Psoas muscle (tissue), 8 donors: ENCODE measurements around the gene MIB1. TPM values are rescaled to one million over a fixed set of nuclear protein-coding genes. Genes with fewer than 3 reads are reported as not detected.
"Not testable (repeated sequence)": the region's sequence is repeated elsewhere in the genome, so short reads cannot be mapped to it uniquely, and the experiment has no call there.

ENCODE experiments used
- ATAC-seq, 4 donors: fragments of 200-7000 bp; cut with Tn5 transposase; one replicate each; pipeline ENCODE4 v1.9.1; 2020; ENCODE audit warnings: moderate library complexity in 3 of 4, mild to moderate bottlenecking in 2 of 4
- DNase-seq, 2 donors: peaks; one replicate each; pipeline ENCODE4 v3.0.0-alpha.2; 2020
- H3K27ac ChIP-seq: fragments of 200-600 bp; one replicate; pipeline ENCODE4 v1.8.0; 2022
- H3K27me3 ChIP-seq, 3 donors: fragments of 200-600 bp in 1 of 3; one replicate each; pipeline versions ENCODE4 v1.6.1 to v1.8.0; 2013 to 2022; ENCODE audit warnings: low read length in 2 of 3, mild to moderate bottlenecking in 2 of 3, moderate library complexity in 1 of 3; ENCODE audit not compliant: insufficient read depth in 3 of 3
- H3K36me3 ChIP-seq, 2 donors: fragments of 200-600 bp in 1 of 2; one replicate each; pipeline versions ENCODE4 v1.6.1 to v1.8.0; 2013 to 2022; ENCODE audit warnings: low read depth in 1 of 2, mild to moderate bottlenecking in 1 of 2, moderate library complexity in 1 of 2; ENCODE audit not compliant: insufficient read depth in 1 of 2
- H3K4me1 ChIP-seq: fragments of 200-600 bp; one replicate; pipeline ENCODE4 v1.8.0; 2022
- H3K4me3 ChIP-seq: fragments of 200-600 bp; one replicate; pipeline ENCODE4 v1.8.0; 2022; ENCODE audit warnings: mild to moderate bottlenecking
- H3K9me3 ChIP-seq: fragments of 200-600 bp; one replicate; pipeline ENCODE4 v1.8.0; 2022
- CTCF ChIP-seq: fragments of 200-600 bp; IDR thresholded peaks from one replicate; pipeline ENCODE4 v1.8.0; 2022; ENCODE audit warnings: antibody characterized with exemption
- WGBS, 3 donors: extraction: QIAGEN DNeasy Blood & Tissue Kit; methylation state at CpG; one replicate each; pipeline versions ENCODE4 v1.1.6 to v1.1.7; 2013; 5-methylcytosine and 5-hydroxymethylcytosine counted together
- intact Hi-C, 2 donors: fragments of 100-400 bp; cut with DNase I; formaldehyde crosslinking; loops; one replicate each; pipeline versions ENCODE4 v1.11.0 to v1.14.2; 2022
- polyA plus RNA-seq, 3 donors: library from polyadenylated mRNA; stranded (reverse); fragments of 200-250 nt; gene quantifications; one replicate each; pipeline ENCODE4 v1.2.3, GENCODE V29; 2013
- total RNA-seq, 4 donors: library from RNA; stranded (reverse); fragmentation: NEBNext Ultra II Directional in 2 of 4; extraction: Animal tissue kit (Norgen Biotek cat#: 25700) in 2 of 4; gene quantifications; one replicate each; pipeline versions ENCODE4 v1.2.1 to v1.2.4, GENCODE V29; 2021 to 2023
- donor health status: healthy with polysubstance abuse.
- donor health status: DM: no; HTN: no; CAD: no; lungs with moderate emphysema.
- donor health status: Bipolar disorder and iron deficiency.
- donor health status: healthy.
- donor health status: DM: yes; HTN: yes; CAD: no.
- donor health status: DM: no; HTN: no; CAD: no.
- donor health status: DM: no; HTN: no; CAD: no.
- donor health status: DM: yes; HTN: yes; CAD: no.

The MIB1 gene
- total and polyA plus RNA-seq, 7 donors = 2.1 to 21.3 (median 16.1) TPM

- no peak for TF ChIP-seq CTCF
- ATAC-seq = no peak
- H3K4me1 ChIP-seq = no peaks in the 10 kb centered on the region
- no peak overlapping the region for H3K4me3 ChIP-seq
- H3K27ac ChIP-seq = no peak overlapping the region
- whole genome bisulfite sequencing, 3 donors = 81 to 88% (median 81%) methylated on average over 4 of the region's 4 CpGs
- no peaks in the 10 kb centered on the region for H3K27me3 ChIP-seq
- no peak for DNase-seq
- intact Hi-C loops = no loop called here
- peaks cover 0 to 59% of the 10 kb centered on the region in 2 donors for H3K36me3 ChIP-seq
- no peaks in the 10 kb centered on the region for H3K9me3 ChIP-seq
Observed at GRCh38 chr18:21769206-21769605, 28.6 kb downstream of the MIB1 start.

- Histone ChIP-seq H3K4me1 (no peaks in the 10 kb centered on the region), H3K27me3 (no peaks in the 10 kb centered on the region), H3K27ac (no peak overlapping the region), H3K36me3 (peaks cover 2 to 66% of the 10 kb centered on the region in 2 donors), H3K4me3 (no peak overlapping the region), H3K9me3 (no peaks in the 10 kb centered on the region)
- intact Hi-C loops = no loop called here
- WGBS, 3 donors = 93 to 99% (median 98%) methylated on average over 7 of the region's 7 CpGs
- DNase-seq (no peak), ATAC-seq (no peak)
- TF ChIP-seq CTCF = no peak
Observed at GRCh38 chr18:21774722-21775121, 34.1 kb downstream of the MIB1 start.

GRCh38 chr18:21777814-21778213, 37.2 kb downstream of the MIB1 start:
- TF ChIP-seq CTCF = no peak
- DNase-seq (no peak), ATAC-seq (no peak)
- Histone ChIP-seq H3K27ac (no peak overlapping the region), H3K4me1 (no peaks in the 10 kb centered on the region), H3K27me3 (no peaks in the 10 kb centered on the region), H3K9me3 (no peaks in the 10 kb centered on the region), H3K36me3 (peaks cover 2 to 69% of the 10 kb centered on the region in 2 donors), H3K4me3 (no peak overlapping the region)
- 55 to 77% (median 65%) methylated on average over 2 of the region's 2 CpGs for WGBS, 3 donors
- intact Hi-C loops = no loop called here

- Histone ChIP-seq H3K27me3 (no peaks in the 10 kb centered on the region), H3K36me3 (peaks cover 0 to 74% of the 10 kb centered on the region in 2 donors), H3K4me1 (no peaks in the 10 kb centered on the region), H3K4me3 (no peak overlapping the region), H3K27ac (no peak overlapping the region), H3K9me3 (peaks cover 9% of the 10 kb centered on the region)
- no peak for TF ChIP-seq CTCF
- ATAC-seq (no peak), DNase-seq (no peak)
- intact Hi-C loops = no loop called here
Observed at GRCh38 chr18:21786526-21786925, 45.9 kb downstream of the MIB1 start.

- intact Hi-C loops, H3K27ac ChIP-seq, H3K27me3 ChIP-seq, H3K4me3 ChIP-seq, DNase-seq, H3K9me3 ChIP-seq, ATAC-seq: not testable (repeated sequence)
- WGBS, 3 donors = 88 to 93% (median 90%) methylated on average over 2 of the region's 2 CpGs
- Histone ChIP-seq H3K4me1 (peaks cover 26% of the 10 kb centered on the region), H3K36me3 (peaks cover 0 to 16% of the 10 kb centered on the region in 2 donors)
Observed at GRCh38 chr18:21796089-21796488, 55.5 kb downstream of the MIB1 start.
